Measurements from ENCODE around the gene ZBTB38.

ZBTB38 gene

DNA sequence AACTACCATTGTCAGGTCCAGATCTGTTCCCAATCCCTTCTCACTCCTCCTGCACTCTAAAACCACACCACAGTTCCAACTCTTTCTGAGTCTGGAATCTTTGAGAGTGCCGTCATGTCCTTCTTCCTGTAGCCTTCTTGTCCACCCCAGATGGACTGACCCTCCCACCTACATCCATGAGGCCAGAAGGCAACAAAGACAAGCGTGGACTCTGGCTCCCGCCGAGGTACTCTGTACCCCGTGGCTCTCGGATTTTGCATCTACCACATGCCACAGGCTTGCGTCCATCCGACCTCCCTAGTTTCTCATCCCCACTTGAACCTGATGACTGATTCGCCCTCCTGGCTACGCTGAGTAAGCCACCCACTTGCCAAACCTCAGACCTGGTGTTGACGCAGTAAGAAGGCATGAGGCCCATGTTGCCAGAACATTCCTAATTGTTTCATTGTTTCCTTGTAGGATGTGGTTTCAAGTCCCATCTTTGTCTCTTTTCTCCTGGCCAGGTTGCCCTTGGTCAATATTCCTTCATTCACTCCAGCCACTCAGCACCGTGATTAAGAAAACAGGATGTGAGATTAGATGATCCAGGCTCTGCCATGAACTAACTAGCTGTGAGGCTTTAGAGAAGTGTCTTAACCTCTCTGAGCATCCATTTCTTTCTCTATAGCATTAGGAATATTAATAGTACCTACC, 1.1 kb upstream of the ZBTB38 start:
- DNase-seq: no peak

DNA sequence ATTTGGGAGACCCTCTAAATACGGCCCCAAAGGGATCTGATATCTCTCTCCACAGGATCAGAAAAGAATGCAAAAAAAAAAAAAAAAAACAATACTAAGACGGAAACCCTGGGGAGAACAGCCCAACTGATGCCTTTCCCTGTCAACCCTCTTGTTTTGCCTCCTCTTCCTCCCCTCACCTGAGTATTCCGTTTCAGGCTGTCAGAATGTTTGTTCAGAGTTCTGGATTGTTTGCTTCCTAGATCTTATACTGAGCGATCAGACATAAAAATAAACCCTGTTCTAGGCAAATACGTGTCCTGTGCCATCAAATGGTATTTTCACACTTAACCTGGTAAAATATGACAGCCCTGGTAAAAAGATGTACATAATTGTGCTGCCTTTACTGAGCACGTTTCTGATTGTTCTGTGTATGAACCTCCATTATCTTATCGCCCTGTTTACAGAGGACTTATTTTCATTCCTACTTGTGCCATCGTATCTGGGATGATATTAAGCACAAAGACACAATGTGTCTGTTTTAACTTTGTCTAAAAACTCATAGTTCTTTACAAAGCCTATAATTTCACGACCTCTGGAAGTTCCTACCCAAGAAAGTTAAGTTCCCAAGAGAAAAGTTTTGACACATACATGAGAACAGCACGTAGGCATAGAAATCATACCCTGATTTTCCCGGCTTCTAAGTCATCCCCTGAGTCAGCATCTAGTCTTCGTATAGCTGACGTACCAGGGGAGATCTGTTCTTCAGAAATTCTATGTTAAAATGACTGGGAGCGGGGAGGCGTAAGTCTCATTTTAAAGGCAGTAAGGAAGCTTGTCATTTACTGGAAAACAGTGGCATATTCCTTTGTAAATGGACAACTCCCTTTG, 856 bp downstream of the ZBTB38 start:
- DNase-seq: no peak

- peak in 2 of 4 experiments; percentile 19 to 22 for DNase-seq
Measured at GRCh38 chr3:141370065-141370533, 1.8 kb downstream of the ZBTB38 start.

GRCh38 chr3:141371882-141372281, 3.6 kb downstream of the ZBTB38 start:
- DNase-seq: no peak

- DNase-seq: no peak
Measured at GRCh38 chr3:141372656-141373055, 4.4 kb downstream of the ZBTB38 start.

GRCh38 chr3:141373232-141373631, 4.9 kb downstream of the ZBTB38 start:
- no peak for DNase-seq

DNA sequence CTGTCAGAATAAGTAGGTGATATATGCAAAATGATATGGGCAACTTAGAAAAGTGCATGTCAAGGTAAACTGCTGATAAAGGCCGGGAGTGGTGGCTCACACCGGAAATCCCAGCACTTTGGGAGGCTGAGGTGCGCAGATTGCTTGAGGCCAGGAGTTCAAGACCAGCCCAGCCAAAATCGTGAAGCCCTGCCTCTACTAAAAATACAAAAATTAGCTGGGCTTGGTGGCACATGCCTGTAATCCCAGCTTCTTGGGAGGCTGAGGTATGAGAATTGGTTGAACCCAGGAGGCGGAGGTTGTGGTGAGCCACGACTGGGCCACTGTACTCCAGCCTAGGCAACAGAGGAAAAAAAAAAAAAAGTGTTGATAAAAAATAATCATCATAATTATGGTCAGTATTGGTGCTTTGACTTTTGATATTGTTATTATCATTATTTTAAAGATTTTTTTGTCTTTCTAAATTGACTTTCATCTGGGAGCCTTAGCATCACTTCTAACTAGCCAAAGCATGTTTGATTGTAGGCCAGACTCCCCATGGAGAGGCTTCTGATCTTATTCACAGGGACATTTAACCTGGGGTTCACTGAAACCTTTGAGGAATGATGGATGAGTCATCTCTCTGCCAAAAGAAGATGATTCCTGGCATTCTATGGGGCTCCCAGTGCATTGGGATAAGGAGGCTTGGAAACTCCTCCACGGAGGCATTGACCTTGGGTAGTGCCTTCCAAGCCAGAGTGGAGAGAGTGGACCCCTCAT, 5.6 kb downstream of the ZBTB38 start:
- DNase-seq: no peak

- DNase-seq: no peak
Measured at GRCh38 chr3:141375381-141376301, 7.3 kb downstream of the ZBTB38 start.

- DNase-seq: no peak
Measured at GRCh38 chr3:141377377-141377776, 9.1 kb downstream of the ZBTB38 start.

GRCh38 chr3:141378556-141378955, 10.3 kb downstream of the ZBTB38 start:
- no peak for DNase-seq

- DNase-seq: peak in 3 of 4 experiments; percentile 7 to 20 (median 18)
Measured at GRCh38 chr3:141379250-141379966, 11.1 kb downstream of the ZBTB38 start.

DNA sequence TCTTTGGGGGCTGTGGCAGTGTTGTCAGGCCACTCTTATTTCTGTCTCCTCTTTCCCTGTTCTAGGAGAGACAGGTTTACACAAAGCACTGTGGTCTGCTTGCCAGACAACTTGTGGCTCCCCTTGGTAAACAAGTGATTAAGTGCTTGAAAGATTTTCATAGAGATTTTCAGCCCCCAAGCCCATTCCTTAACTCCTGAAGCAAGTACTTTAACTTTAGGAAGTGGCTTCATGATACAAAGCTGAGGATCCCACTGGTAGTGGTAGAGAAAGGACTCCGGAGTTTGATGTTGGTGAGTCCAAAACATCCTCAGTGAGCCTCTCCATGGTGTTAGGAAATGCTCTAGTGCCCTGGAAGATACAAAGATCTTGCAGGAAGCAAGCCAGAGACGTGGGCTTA, 12.0 kb downstream of the ZBTB38 start:
- no peak for DNase-seq

- no peak for DNase-seq
Measured at GRCh38 chr3:141380987-141381386, 12.7 kb downstream of the ZBTB38 start.

GRCh38 chr3:141382571-141382970, 14.3 kb downstream of the ZBTB38 start:
- no peak for DNase-seq

DNA sequence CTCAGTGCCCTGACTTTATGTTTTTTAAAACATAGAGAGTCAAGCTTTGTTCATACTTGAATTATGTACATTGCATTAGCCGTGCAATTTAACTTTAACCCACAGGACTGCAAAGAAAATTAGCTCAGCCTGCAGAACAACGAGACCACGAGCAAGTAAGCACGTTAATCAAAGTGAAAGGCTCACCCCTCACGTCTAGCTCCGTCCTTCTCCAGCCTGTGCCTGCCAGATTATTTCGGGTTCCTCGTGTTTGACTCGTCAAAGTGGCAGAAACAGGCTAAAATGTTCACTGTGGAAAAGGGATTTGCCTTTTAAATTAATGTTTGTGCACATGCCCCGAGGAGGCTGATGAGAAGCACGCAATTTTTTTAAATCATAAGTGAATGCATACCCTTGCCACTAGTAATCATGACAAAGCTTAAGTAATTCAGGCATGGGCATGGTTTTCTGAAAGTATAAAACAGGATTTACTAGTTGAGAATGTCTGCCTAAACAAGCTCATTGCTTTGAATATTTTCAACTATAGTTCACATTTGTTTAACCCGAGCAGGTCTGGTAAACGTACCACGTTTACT, 15.3 kb downstream of the ZBTB38 start:
- no peak for DNase-seq

GRCh38 chr3:141384157-141384556, 15.9 kb downstream of the ZBTB38 start:
- DNase-seq: no peak

- DNase-seq: no peak
Measured at GRCh38 chr3:141384575-141384974, 16.3 kb downstream of the ZBTB38 start.

DNA sequence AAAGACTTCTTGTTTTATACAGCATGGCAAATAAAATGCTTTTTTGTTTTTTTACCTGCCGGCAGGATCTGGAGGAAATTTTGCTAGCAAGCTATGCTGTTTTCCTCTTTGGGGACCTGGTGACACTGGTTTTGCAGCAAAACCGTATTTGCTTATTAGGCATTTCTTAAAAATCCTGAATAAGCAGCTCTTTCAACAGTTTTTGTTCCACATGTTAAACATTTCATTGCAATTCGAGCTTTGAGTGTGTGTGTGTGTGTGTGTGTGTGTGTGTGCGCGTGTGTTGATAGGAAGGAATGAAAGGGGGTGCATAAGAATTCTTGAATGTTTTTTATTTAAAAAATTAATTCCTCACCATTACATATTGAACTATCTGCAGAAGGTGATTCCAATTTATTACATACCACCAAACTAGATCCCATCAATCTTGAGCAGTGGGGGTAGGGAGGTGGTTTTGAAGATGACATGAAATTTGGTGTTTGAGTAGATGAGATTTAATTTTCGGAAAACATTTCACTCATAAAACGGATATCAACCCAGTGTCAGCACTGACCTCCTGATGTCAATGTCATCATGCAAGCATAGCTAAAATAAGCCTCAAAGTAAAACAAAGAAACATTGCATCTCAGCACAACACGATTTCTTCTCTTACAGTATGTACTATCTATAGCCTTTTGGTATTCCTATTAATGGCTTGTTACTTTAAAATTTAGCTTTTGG, 17.3 kb downstream of the ZBTB38 start:
- no peak for DNase-seq

DNA sequence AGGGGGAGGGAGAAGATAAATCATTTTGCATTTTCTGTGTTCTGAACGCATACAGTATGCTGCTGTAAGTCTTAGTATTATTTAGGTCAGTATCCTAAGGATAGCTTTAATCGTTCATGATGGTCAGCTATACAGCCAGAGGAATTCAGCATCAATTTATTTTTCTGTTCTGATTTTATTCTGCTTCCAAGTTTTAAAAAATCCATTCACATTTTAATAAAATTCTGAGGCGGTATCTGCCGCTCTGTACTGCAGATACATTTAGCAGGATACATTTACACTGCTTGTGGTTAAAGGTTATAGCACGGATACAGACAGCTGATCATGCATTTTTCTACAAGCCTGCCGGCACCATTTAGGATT, 17.8 kb downstream of the ZBTB38 start:
- DNase-seq: no peak

DNA sequence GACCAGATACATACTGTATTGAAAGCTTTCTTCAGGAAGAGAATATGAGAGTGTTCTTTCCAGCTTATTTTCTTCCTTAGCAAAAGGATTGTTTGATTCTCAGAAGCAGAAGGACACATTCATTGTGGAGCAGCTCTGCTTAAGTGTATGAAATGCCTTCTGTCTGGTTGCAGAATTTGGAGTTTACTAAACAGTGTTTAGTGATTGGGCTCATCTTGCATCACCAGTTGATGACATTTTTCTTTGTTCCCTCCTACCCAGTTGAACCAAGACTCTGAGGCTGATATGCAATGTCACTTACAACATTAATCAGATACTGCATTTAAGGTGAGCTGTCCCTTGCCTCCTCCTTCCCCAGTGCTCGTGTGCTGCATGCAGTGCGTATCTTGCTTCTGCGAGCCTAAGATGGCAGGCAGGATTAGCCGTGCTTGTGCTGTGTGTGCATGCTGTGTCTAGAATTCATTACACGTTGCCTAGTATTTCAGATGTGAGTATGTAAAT, 18.4 kb downstream of the ZBTB38 start:
- no peak for DNase-seq
